Lower lobe of right lung (tissue), 2 donors: ENCODE results near the gene EIF5AL1. TPM values are rescaled to one million over a fixed set of nuclear protein-coding genes. Genes with fewer than 3 reads are reported as not detected.
"Not testable (repeated sequence)": the region's sequence is repeated elsewhere in the genome, so short reads cannot be mapped to it uniquely, and the experiment has no call there.

ENCODE experiments used
- ATAC-seq, 2 donors: fragments of 200-7000 bp; cut with Tn5 transposase; one replicate each; pipeline ENCODE4 v1.9.1; 2020 to 2022; ENCODE audit warnings: mild to moderate bottlenecking in 2 of 2, moderate library complexity in 2 of 2
- DNase-seq: peaks from one replicate; pipeline ENCODE4 v3.0.0-alpha.2; 2020
- H3K27ac ChIP-seq: fragments of 200-600 bp; one replicate; pipeline ENCODE4 v1.8.0; 2022
- H3K27me3 ChIP-seq: fragments of 200-600 bp; one replicate; pipeline ENCODE4 v1.8.0; 2022; ENCODE audit warnings: low read depth
- H3K36me3 ChIP-seq: fragments of 200-600 bp; one replicate; pipeline ENCODE4 v1.8.0; 2022; ENCODE audit warnings: mild to moderate bottlenecking
- H3K4me1 ChIP-seq: fragments of 200-600 bp; one replicate; pipeline ENCODE4 v1.8.0; 2022
- H3K4me3 ChIP-seq: fragments of 200-600 bp; one replicate; pipeline ENCODE4 v1.8.0; 2022; ENCODE audit warnings: mild to moderate bottlenecking
- H3K9me3 ChIP-seq: fragments of 200-600 bp; one replicate; pipeline ENCODE4 v1.8.0; 2022
- CTCF ChIP-seq: fragments of 200-600 bp; IDR thresholded peaks from one replicate; pipeline ENCODE4 v1.8.0; 2022; ENCODE audit warnings: antibody characterized with exemption, mild to moderate bottlenecking
- intact Hi-C: fragments of 100-400 bp; cut with DNase I; formaldehyde crosslinking; loops from one replicate; pipeline ENCODE4 v1.11.0; 2022
- total RNA-seq: library from RNA; stranded (reverse); fragmentation: NEBNext Ultra II Directional; extraction: Animal tissue kit (Norgen Biotek cat#: 25700); gene quantifications from one replicate; pipeline ENCODE4 v1.2.1, GENCODE V29; 2021
- donor health status: DM: no; HTN: yes; CAD: no; lungs with severe emphysema.

EIF5AL1 gene
- total RNA-seq, 1 donor from 2014 or later, result not detected

- Histone ChIP-seq H3K27ac (no peak overlapping the region), H3K9me3 (no peaks in the 10 kb centered on the region), H3K4me1 (no peaks in the 10 kb centered on the region), H3K27me3 (no peaks in the 10 kb centered on the region), H3K36me3 (no peaks in the 10 kb centered on the region), H3K4me3 (no peak overlapping the region)
- no peak for TF ChIP-seq CTCF
- intact Hi-C loops, result no loop called here
- DNase-seq (no peak), ATAC-seq (no peak)
Observed at GRCh38 chr10:79496896-79497295, 15.4 kb upstream of the EIF5AL1 start.

- Histone ChIP-seq H3K4me3 (no peak overlapping the region), H3K4me1 (no peaks in the 10 kb centered on the region), H3K9me3 (no peaks in the 10 kb centered on the region), H3K36me3 (no peaks in the 10 kb centered on the region), H3K27me3 (no peaks in the 10 kb centered on the region), H3K27ac (no peak overlapping the region)
- TF ChIP-seq CTCF, result no peak
- intact Hi-C loops, result no loop called here
- ATAC-seq (no peak), DNase-seq (no peak)
Observed at GRCh38 chr10:79498291-79498829, 14.0 kb upstream of the EIF5AL1 start.

GRCh38 chr10:79502561-79503309 lies 9.6 kb upstream of the EIF5AL1 start:
- Histone ChIP-seq H3K9me3 (no peaks in the 10 kb centered on the region), H3K4me3 (no peak overlapping the region), H3K27me3 (no peaks in the 10 kb centered on the region), H3K27ac (no peak overlapping the region), H3K36me3 (no peaks in the 10 kb centered on the region), H3K4me1 (no peaks in the 10 kb centered on the region)
- ATAC-seq (peak; percentile 33 to 37), DNase-seq (no peak)
- intact Hi-C loops, result no loop called here
- TF ChIP-seq CTCF, result peak; percentile 38

- H3K4me3 ChIP-seq, DNase-seq, H3K9me3 ChIP-seq, ATAC-seq, H3K4me1 ChIP-seq, intact Hi-C loops, H3K27me3 ChIP-seq, H3K36me3 ChIP-seq, H3K27ac ChIP-seq: not testable (repeated sequence)
Observed at GRCh38 chr10:79503787-79504186, 8.5 kb upstream of the EIF5AL1 start.

- H3K27ac ChIP-seq, H3K36me3 ChIP-seq, H3K27me3 ChIP-seq, H3K4me3 ChIP-seq, DNase-seq, H3K4me1 ChIP-seq, intact Hi-C loops, H3K9me3 ChIP-seq, ATAC-seq: not testable (repeated sequence)
Observed at GRCh38 chr10:79504483-79504882, 7.8 kb upstream of the EIF5AL1 start.

- peak in 1 of 2 donors; percentile 65 for ATAC-seq
- H3K9me3 ChIP-seq, intact Hi-C loops, H3K36me3 ChIP-seq, H3K4me1 ChIP-seq, H3K4me3 ChIP-seq, DNase-seq, H3K27ac ChIP-seq, H3K27me3 ChIP-seq: not testable (repeated sequence)
Observed at GRCh38 chr10:79505328-79505727, 7.0 kb upstream of the EIF5AL1 start.

GRCh38 chr10:79505829-79506228 lies 6.5 kb upstream of the EIF5AL1 start:
- ATAC-seq (no peak), DNase-seq (no peak)
- intact Hi-C loops, result no loop called here
- Histone ChIP-seq H3K4me1 (no peaks in the 10 kb centered on the region), H3K4me3 (no peak overlapping the region), H3K9me3 (no peaks in the 10 kb centered on the region), H3K27ac (no peak overlapping the region), H3K36me3 (no peaks in the 10 kb centered on the region), H3K27me3 (no peaks in the 10 kb centered on the region)
- no peak for TF ChIP-seq CTCF
